Activated CD8-positive, alpha-beta memory T cell treated with anti-CD3 and anti-CD28 coated beads for 4 hours (primary cell): ENCODE results near the gene UHRF1.
"Not testable (repeated sequence)": the region's sequence is repeated elsewhere in the genome, so short reads cannot be mapped to it uniquely, and the experiment has no call there.

Experiments used
- DNase-seq, 2 donors: peaks; one replicate each; pipeline ENCODE4 v3.0.0-alpha.2; 2020; ENCODE audit warnings: low read depth in 2 of 2

UHRF1 gene

GRCh38 chr19:4971816-4972495 lies 62.7 kb downstream of the UHRF1 start:
- no peak for DNase-seq

GRCh38 chr19:4972509-4973230 lies 63.4 kb downstream of the UHRF1 start:
- no peak for DNase-seq

- DNase-seq: no peak
These were observed 65.7 kb downstream of the UHRF1 start for GRCh38 chr19:4974880-4975469.

GRCh38 chr19:4975601-4976000 lies 66.3 kb downstream of the UHRF1 start:
- not testable (repeated sequence) for DNase-seq

- DNase-seq: no peak
These were observed 67.3 kb downstream of the UHRF1 start for GRCh38 chr19:4976401-4977298.

- DNase-seq: no peak
These were observed 68.2 kb downstream of the UHRF1 start for GRCh38 chr19:4977299-4978174.

GRCh38 chr19:4979211-4979807 lies 70.0 kb downstream of the UHRF1 start:
- no peak for DNase-seq

GRCh38 chr19:4980067-4980466 lies 70.8 kb downstream of the UHRF1 start:
- DNase-seq: no peak

- DNase-seq: no peak
These were observed 71.8 kb downstream of the UHRF1 start for GRCh38 chr19:4980838-4981680.

GRCh38 chr19:4981681-4981958 lies 72.3 kb downstream of the UHRF1 start:
- DNase-seq: no peak

- DNase-seq: no peak
These were observed 74.2 kb downstream of the UHRF1 start for GRCh38 chr19:4983346-4984105.

GRCh38 chr19:4984106-4984380 lies 74.7 kb downstream of the UHRF1 start:
- no peak for DNase-seq

- DNase-seq: no peak
These were observed 75.2 kb downstream of the UHRF1 start for GRCh38 chr19:4984438-4984990.

GRCh38 chr19:4985551-4985991 lies 76.3 kb downstream of the UHRF1 start:
- no peak for DNase-seq

GRCh38 chr19:4986056-4986455 lies 76.8 kb downstream of the UHRF1 start:
- DNase-seq: no peak

- DNase-seq: no peak
These were observed 77.2 kb downstream of the UHRF1 start for GRCh38 chr19:4986471-4986891.

- no peak for DNase-seq
These were observed 78.0 kb downstream of the UHRF1 start for GRCh38 chr19:4987256-4987655.

- no peak for DNase-seq
These were observed 78.5 kb downstream of the UHRF1 start for GRCh38 chr19:4987692-4988370.
